WTC11 (cell line): ENCODE measurements around the gene THSD4. TPM values are rescaled to one million over a fixed set of nuclear protein-coding genes. Genes with fewer than 3 reads are reported as not detected.

Source experiments
- ATAC-seq: fragments of 200-7000 bp; cut with Tn5 transposase; 2 replicates; pipeline ENCODE4 v1.10.0; 2021; ENCODE audit warnings: mild to moderate bottlenecking, moderate library complexity
- CTCF ChIA-PET: fragments of 300-600 bp; sonication (Branson Sonifier 250); formaldehyde crosslinking; loops from one replicate; lab custom pipeline; 2021; ENCODE audit warnings: antibody characterized with exemption; lab: Charles Lee
- POLR2A ChIA-PET: fragments of 350-600 bp; sonication (Branson Sonifier 250); formaldehyde crosslinking; loops from one replicate; lab custom pipeline; 2021; ENCODE audit warnings: antibody characterized with exemption; lab: Charles Lee
- DNase-seq: peaks from one replicate; pipeline ENCODE4 v3.0.0; 2021; ENCODE audit warnings: low spot score
- H3K27ac Mint-ChIP-seq: 2 replicates; pipeline ENCODE4 v1.8.0; 2021; ENCODE audit warnings: mixed read lengths
- H3K27me3 Mint-ChIP-seq: 2 replicates; pipeline ENCODE4 v1.8.0; 2021; ENCODE audit warnings: low read depth, mild to moderate bottlenecking, moderate library complexity, mixed read lengths
- H3K36me3 Mint-ChIP-seq: 2 replicates; pipeline ENCODE4 v1.8.0; 2021; ENCODE audit warnings: mixed read lengths
- H3K4me1 Mint-ChIP-seq: 2 replicates; pipeline ENCODE4 v1.8.0; 2022; ENCODE audit warnings: mixed read lengths
- H3K4me3 Mint-ChIP-seq: 2 replicates; pipeline ENCODE4 v1.8.0; 2021; ENCODE audit warnings: mild to moderate bottlenecking, moderate library complexity, mixed read lengths
- H3K9me3 Mint-ChIP-seq: 2 replicates; pipeline ENCODE4 v1.8.0; 2021; ENCODE audit warnings: mixed read lengths
- CREM ChIP-seq: sonication (generic); formaldehyde crosslinking; IDR thresholded peaks from 2 replicates; pipeline ENCODE4 v1.8.1; 2022; ENCODE audit warnings: mild to moderate bottlenecking, missing genetic modification reagents, moderate library complexity
- ESRRA ChIP-seq: sonication (generic); formaldehyde crosslinking; IDR thresholded peaks from 2 replicates; pipeline ENCODE4 v1.8.1; 2022; ENCODE audit warnings: mild to moderate bottlenecking, missing genetic modification reagents, borderline replicate concordance
- FOXK1 ChIP-seq: sonication (generic); formaldehyde crosslinking; IDR thresholded peaks from 2 replicates; pipeline ENCODE4 v1.8.0; 2022; ENCODE audit warnings: mild to moderate bottlenecking, moderate library complexity, missing genetic modification reagents
- GABPB1 ChIP-seq: sonication (generic); formaldehyde crosslinking; IDR thresholded peaks from 2 replicates; pipeline ENCODE4 v1.8.1; 2023; ENCODE audit warnings: mild to moderate bottlenecking, missing genetic modification reagents
- GRHL2 ChIP-seq: fragments of 250-450 bp; sonication (Bioruptor Pico); IDR thresholded peaks from 2 replicates; pipeline ENCODE4 v1.8.0; 2022; ENCODE audit warnings: mild to moderate bottlenecking, moderate library complexity; ENCODE audit not compliant: insufficient replicate concordance, severe bottlenecking
- NR3C1 ChIP-seq: sonication (generic); formaldehyde crosslinking; conservative IDR thresholded peaks from 2 replicates; pipeline ENCODE4 v1.8.1; 2023; ENCODE audit warnings: low read depth, mild to moderate bottlenecking, missing genetic modification reagents
- SMAD3 ChIP-seq: sonication (generic); formaldehyde crosslinking; IDR thresholded peaks from 2 replicates; pipeline ENCODE4 v1.8.0; 2022; ENCODE audit warnings: missing genetic modification reagents, mild to moderate bottlenecking, borderline replicate concordance
- TP53 ChIP-seq: sonication (generic); formaldehyde crosslinking; IDR thresholded peaks from 2 replicates; pipeline ENCODE4 v1.8.1; 2023; ENCODE audit warnings: mild to moderate bottlenecking, missing genetic modification reagents
- ZBTB21 ChIP-seq: sonication (generic); formaldehyde crosslinking; IDR thresholded peaks from 2 replicates; pipeline ENCODE4 v1.8.1; 2023; ENCODE audit warnings: mild to moderate bottlenecking, missing genetic modification reagents, borderline replicate concordance
- ZNF232 ChIP-seq: sonication (generic); formaldehyde crosslinking; IDR thresholded peaks from 2 replicates; pipeline ENCODE4 v1.8.0; 2022; ENCODE audit warnings: mild to moderate bottlenecking, missing genetic modification reagents
- ZNF671 ChIP-seq: fragments of 250-450 bp; sonication (Bioruptor Pico); IDR thresholded peaks from 2 replicates; pipeline ENCODE4 v1.8.0; 2021; ENCODE audit warnings: mild to moderate bottlenecking
- total RNA-seq: library from RNA; stranded (reverse); gene quantifications from 3 replicates; pipeline ENCODE4 v1.2.3, GENCODE V29; 2021
- TF ChIP-seq, protein P1 (sequence below): sonication (generic); formaldehyde crosslinking; IDR thresholded peaks from 2 replicates; pipeline ENCODE4 v1.8.1; 2023; ENCODE audit warnings: mild to moderate bottlenecking, missing genetic modification reagents
- TF ChIP-seq, protein P2 (sequence below): sonication (generic); formaldehyde crosslinking; IDR thresholded peaks from 2 replicates; pipeline ENCODE4 v1.8.1; 2023; ENCODE audit warnings: mild to moderate bottlenecking, missing genetic modification reagents, moderate library complexity
- TF ChIP-seq, protein P3 (sequence below): sonication (generic); formaldehyde crosslinking; IDR thresholded peaks from 2 replicates; pipeline ENCODE4 v1.8.1; 2022; ENCODE audit warnings: missing genetic modification reagents, borderline replicate concordance
- TF ChIP-seq, protein P4 (sequence below): fragments of 200-600 bp; IDR thresholded peaks from 2 replicates; pipeline ENCODE4 v1.8.0; 2022; ENCODE audit warnings: antibody characterized with exemption
- TF ChIP-seq, protein P5 (sequence below): fragments of 250-450 bp; sonication (Bioruptor Pico); IDR thresholded peaks from 2 replicates; pipeline ENCODE4 v1.9.0; 2021; ENCODE audit warnings: moderate library complexity, mild to moderate bottlenecking, inconsistent platforms, borderline replicate concordance
- TF ChIP-seq, protein P6 (sequence below): sonication (generic); formaldehyde crosslinking; IDR thresholded peaks from 2 replicates; pipeline ENCODE4 v1.8.1; 2022; ENCODE audit warnings: low read depth, missing genetic modification reagents, borderline replicate concordance
- TF ChIP-seq, protein P7 (sequence below): sonication (generic); formaldehyde crosslinking; IDR thresholded peaks from 2 replicates; pipeline ENCODE4 v1.8.1; 2023; ENCODE audit warnings: mild to moderate bottlenecking, missing genetic modification reagents
- TF ChIP-seq, protein P8 (sequence below): sonication (generic); formaldehyde crosslinking; conservative IDR thresholded peaks from 2 replicates; pipeline ENCODE4 v1.8.1; 2022; ENCODE audit warnings: mild to moderate bottlenecking, missing genetic modification reagents
- TF ChIP-seq, protein P9 (sequence below): sonication (generic); formaldehyde crosslinking; IDR thresholded peaks from 2 replicates; pipeline ENCODE4 v1.8.0; 2022; ENCODE audit warnings: mild to moderate bottlenecking, missing genetic modification reagents

Gene THSD4
- total RNA-seq, 1 experiment from 2014 or later = 7.8 TPM

DNA sequence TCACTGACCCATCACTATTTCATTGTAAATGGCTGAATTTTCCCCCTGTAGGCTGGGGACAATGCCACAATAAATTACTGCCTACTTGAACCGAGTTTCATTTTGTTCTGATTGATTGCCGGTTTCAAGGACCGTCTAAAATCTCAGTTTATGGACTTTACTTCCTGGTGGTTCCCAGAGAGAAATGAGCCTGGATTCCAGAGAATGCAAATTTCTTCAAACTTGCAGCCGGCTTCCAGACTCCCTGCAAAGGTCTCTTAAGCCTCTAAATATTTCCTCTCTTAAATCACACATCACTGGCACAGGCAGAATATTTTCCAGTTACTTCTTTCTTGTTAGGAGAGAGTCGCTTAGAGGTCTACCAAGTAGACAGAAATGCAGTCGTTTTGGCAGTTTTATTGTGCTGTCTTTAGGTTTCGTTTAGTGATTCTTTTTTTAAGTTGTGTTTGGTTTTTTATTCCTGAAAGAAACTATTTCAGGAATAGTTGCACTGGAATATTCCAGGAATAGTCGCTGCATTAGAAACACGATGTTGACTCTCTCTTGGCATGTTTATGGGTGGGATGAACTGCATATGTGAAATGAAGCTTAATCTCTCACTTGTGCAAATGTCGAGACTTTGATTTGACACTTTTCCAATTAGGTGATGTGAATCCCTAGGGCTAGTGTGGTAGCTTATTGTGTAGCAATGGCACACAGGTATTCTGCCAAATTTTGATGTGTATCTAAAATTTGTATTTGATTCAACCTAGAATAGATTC lies 411.0 kb downstream of the THSD4 start:
- POLR2A ChIA-PET = no interaction called here
- TF ChIP-seq NR3C1 (CRISPR knock-in tag) = no peak
- TF ChIP-seq, protein P1, sequence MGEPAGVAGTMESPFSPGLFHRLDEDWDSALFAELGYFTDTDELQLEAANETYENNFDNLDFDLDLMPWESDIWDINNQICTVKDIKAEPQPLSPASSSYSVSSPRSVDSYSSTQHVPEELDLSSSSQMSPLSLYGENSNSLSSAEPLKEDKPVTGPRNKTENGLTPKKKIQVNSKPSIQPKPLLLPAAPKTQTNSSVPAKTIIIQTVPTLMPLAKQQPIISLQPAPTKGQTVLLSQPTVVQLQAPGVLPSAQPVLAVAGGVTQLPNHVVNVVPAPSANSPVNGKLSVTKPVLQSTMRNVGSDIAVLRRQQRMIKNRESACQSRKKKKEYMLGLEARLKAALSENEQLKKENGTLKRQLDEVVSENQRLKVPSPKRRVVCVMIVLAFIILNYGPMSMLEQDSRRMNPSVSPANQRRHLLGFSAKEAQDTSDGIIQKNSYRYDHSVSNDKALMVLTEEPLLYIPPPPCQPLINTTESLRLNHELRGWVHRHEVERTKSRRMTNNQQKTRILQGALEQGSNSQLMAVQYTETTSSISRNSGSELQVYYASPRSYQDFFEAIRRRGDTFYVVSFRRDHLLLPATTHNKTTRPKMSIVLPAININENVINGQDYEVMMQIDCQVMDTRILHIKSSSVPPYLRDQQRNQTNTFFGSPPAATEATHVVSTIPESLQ (CRISPR knock-in tag) = no peak
- TF ChIP-seq GABPB1 (CRISPR knock-in tag) = no peak
- TF ChIP-seq, protein P2, sequence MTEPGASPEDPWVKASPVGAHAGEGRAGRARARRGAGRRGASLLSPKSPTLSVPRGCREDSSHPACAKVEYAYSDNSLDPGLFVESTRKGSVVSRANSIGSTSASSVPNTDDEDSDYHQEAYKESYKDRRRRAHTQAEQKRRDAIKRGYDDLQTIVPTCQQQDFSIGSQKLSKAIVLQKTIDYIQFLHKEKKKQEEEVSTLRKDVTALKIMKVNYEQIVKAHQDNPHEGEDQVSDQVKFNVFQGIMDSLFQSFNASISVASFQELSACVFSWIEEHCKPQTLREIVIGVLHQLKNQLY (CRISPR knock-in tag) = no peak
- TF ChIP-seq, protein P3, sequence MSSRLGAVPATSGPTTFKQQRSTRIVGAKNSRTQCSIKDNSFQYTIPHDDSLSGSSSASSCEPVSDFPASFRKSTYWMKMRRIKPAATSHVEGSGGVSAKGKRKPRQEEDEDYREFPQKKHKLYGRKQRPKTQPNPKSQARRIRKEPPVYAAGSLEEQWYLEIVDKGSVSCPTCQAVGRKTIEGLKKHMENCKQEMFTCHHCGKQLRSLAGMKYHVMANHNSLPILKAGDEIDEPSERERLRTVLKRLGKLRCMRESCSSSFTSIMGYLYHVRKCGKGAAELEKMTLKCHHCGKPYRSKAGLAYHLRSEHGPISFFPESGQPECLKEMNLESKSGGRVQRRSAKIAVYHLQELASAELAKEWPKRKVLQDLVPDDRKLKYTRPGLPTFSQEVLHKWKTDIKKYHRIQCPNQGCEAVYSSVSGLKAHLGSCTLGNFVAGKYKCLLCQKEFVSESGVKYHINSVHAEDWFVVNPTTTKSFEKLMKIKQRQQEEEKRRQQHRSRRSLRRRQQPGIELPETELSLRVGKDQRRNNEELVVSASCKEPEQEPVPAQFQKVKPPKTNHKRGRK (CRISPR knock-in tag) = no peak
- TF ChIP-seq FOXK1 (CRISPR knock-in tag) = no peak
- no peak for TF ChIP-seq ZNF671 (CRISPR knock-in tag)
- TF ChIP-seq TP53 (CRISPR knock-in tag) = no peak
- TF ChIP-seq, protein P4, sequence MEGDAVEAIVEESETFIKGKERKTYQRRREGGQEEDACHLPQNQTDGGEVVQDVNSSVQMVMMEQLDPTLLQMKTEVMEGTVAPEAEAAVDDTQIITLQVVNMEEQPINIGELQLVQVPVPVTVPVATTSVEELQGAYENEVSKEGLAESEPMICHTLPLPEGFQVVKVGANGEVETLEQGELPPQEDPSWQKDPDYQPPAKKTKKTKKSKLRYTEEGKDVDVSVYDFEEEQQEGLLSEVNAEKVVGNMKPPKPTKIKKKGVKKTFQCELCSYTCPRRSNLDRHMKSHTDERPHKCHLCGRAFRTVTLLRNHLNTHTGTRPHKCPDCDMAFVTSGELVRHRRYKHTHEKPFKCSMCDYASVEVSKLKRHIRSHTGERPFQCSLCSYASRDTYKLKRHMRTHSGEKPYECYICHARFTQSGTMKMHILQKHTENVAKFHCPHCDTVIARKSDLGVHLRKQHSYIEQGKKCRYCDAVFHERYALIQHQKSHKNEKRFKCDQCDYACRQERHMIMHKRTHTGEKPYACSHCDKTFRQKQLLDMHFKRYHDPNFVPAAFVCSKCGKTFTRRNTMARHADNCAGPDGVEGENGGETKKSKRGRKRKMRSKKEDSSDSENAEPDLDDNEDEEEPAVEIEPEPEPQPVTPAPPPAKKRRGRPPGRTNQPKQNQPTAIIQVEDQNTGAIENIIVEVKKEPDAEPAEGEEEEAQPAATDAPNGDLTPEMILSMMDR = no peak
- TF ChIP-seq, protein P5, sequence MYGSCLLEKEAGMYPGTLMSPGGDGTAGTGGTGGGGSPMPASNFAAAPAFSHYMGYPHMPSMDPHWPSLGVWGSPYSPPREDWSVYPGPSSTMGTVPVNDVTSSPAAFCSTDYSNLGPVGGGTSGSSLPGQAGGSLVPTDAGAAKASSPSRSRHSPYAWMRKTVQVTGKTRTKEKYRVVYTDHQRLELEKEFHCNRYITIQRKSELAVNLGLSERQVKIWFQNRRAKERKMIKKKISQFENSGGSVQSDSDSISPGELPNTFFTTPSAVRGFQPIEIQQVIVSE (CRISPR knock-in tag) = no peak
- TF ChIP-seq, protein P6, sequence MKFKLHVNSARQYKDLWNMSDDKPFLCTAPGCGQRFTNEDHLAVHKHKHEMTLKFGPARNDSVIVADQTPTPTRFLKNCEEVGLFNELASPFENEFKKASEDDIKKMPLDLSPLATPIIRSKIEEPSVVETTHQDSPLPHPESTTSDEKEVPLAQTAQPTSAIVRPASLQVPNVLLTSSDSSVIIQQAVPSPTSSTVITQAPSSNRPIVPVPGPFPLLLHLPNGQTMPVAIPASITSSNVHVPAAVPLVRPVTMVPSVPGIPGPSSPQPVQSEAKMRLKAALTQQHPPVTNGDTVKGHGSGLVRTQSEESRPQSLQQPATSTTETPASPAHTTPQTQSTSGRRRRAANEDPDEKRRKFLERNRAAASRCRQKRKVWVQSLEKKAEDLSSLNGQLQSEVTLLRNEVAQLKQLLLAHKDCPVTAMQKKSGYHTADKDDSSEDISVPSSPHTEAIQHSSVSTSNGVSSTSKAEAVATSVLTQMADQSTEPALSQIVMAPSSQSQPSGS (CRISPR knock-in tag) = no peak
- no peak for TF ChIP-seq ZNF232 (CRISPR knock-in tag)
- TF ChIP-seq ZBTB21 (CRISPR knock-in tag) = no peak
- TF ChIP-seq, protein P7, sequence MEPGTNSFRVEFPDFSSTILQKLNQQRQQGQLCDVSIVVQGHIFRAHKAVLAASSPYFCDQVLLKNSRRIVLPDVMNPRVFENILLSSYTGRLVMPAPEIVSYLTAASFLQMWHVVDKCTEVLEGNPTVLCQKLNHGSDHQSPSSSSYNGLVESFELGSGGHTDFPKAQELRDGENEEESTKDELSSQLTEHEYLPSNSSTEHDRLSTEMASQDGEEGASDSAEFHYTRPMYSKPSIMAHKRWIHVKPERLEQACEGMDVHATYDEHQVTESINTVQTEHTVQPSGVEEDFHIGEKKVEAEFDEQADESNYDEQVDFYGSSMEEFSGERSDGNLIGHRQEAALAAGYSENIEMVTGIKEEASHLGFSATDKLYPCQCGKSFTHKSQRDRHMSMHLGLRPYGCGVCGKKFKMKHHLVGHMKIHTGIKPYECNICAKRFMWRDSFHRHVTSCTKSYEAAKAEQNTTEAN (CRISPR knock-in tag) = no peak
- TF ChIP-seq, protein P8, sequence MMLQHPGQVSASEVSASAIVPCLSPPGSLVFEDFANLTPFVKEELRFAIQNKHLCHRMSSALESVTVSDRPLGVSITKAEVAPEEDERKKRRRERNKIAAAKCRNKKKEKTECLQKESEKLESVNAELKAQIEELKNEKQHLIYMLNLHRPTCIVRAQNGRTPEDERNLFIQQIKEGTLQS (CRISPR knock-in tag) = no peak
- TF ChIP-seq CREM (CRISPR knock-in tag) = no peak
- no peak for TF ChIP-seq ESRRA (CRISPR knock-in tag)
- TF ChIP-seq, protein P9, sequence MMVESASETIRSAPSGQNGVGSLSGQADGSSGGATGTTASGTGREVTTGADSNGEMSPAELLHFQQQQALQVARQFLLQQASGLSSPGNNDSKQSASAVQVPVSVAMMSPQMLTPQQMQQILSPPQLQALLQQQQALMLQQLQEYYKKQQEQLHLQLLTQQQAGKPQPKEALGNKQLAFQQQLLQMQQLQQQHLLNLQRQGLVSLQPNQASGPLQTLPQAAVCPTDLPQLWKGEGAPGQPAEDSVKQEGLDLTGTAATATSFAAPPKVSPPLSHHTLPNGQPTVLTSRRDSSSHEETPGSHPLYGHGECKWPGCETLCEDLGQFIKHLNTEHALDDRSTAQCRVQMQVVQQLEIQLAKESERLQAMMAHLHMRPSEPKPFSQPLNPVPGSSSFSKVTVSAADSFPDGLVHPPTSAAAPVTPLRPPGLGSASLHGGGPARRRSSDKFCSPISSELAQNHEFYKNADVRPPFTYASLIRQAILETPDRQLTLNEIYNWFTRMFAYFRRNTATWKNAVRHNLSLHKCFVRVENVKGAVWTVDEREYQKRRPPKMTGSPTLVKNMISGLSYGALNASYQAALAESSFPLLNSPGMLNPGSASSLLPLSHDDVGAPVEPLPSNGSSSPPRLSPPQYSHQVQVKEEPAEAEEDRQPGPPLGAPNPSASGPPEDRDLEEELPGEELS = no peak
- TF ChIP-seq GRHL2 (CRISPR knock-in tag) = no peak
- no peak for TF ChIP-seq SMAD3 (CRISPR knock-in tag)
- DNase-seq = no peak
- H3K36me3 Mint-ChIP-seq = no peaks in the 10 kb centered on the region
- H3K9me3 Mint-ChIP-seq = no peaks in the 10 kb centered on the region; the same call in 1 of the 2 replicates
- H3K4me1 Mint-ChIP-seq = peaks cover 10% of the 10 kb centered on the region
- CTCF ChIA-PET = no interaction called here
- H3K27ac Mint-ChIP-seq = peak overlapping the region; percentile 21; the same call in 1 of the 2 replicates
- no peaks in the 10 kb centered on the region; the same call in 1 of the 2 replicates for H3K27me3 Mint-ChIP-seq
- H3K4me3 Mint-ChIP-seq = no peak overlapping the region
- ATAC-seq = no peak
